CD4-positive, alpha-beta T cell (primary cell): ENCODE data around the gene PSMB3. TPM values are rescaled to one million over a fixed set of nuclear protein-coding genes. Genes with fewer than 3 reads are reported as not detected.
A peak's percentile ranks its signal among the peaks of the same experiment; 100 is the strongest.

Experiments
- ATAC-seq: fragments of 200-7000 bp; cut with Tn5 transposase; one replicate; pipeline ENCODE4 v1.10.0; 2022; ENCODE audit warnings: mild to moderate bottlenecking; ENCODE audit not compliant: poor library complexity
- CTCF ChIA-PET: fragments of 350-600 bp; sonication (Branson Sonifier 250); formaldehyde crosslinking; loops from one replicate; lab custom pipeline; 2021; ENCODE audit warnings: antibody characterized with exemption, inconsistent platforms; lab: Charles Lee
- POLR2A ChIA-PET: fragments of 350-600 bp; sonication (Branson Sonifier 250); formaldehyde crosslinking; loops from one replicate; lab custom pipeline; 2021; ENCODE audit warnings: antibody characterized with exemption, inconsistent platforms; lab: Charles Lee
- DNase-seq, 14 experiments: peaks; one replicate each; pipeline ENCODE4 v3.0.0-alpha.2; 2013 to 2020; ENCODE audit warnings: mixed read lengths in 2 of 14
- H3K27ac ChIP-seq, 2 donors: one replicate each; pipeline versions ENCODE4 v1.5.1 to v1.7.0; 2013; ENCODE audit warnings: low read length in 2 of 2, low read depth in 1 of 2, mild to moderate bottlenecking in 1 of 2
- H3K27me3 ChIP-seq, 2 experiments: 1 replicate in 1 of 2; 2 replicates in 1 of 2; pipeline versions ENCODE4 v1.6.1 to v1.7.0; 2013; ENCODE audit warnings: low read length in 2 of 2, control low read depth in 1 of 2, mild to moderate bottlenecking in 1 of 2, moderate library complexity in 1 of 2; ENCODE audit not compliant: insufficient read depth in 2 of 2, control insufficient read depth in 1 of 2
- H3K36me3 ChIP-seq: one replicate; pipeline ENCODE4 v1.6.1; 2013; ENCODE audit warnings: low read length, control low read depth; ENCODE audit not compliant: insufficient read depth
- H3K4me1 ChIP-seq: one replicate; pipeline ENCODE4 v1.6.1; 2013; ENCODE audit warnings: low read length, control low read depth; ENCODE audit not compliant: insufficient read depth
- H3K4me3 ChIP-seq: one replicate; pipeline ENCODE4 v1.5.1; 2013; ENCODE audit warnings: mild to moderate bottlenecking, low read length, moderate library complexity
- H3K9me3 ChIP-seq, 2 experiments: 1 replicate in 1 of 2; 2 replicates in 1 of 2; pipeline versions ENCODE4 v1.6.1 to v1.7.0; 2013; ENCODE audit warnings: low read length in 2 of 2, mild to moderate bottlenecking in 2 of 2, control low read depth in 1 of 2, moderate library complexity in 1 of 2; ENCODE audit not compliant: control insufficient read depth in 1 of 2, insufficient read depth in 1 of 2
- H3K27ac Mint-ChIP-seq: one replicate; pipeline ENCODE4 v1.8.0; 2020; ENCODE audit warnings: mixed read lengths
- H3K27me3 Mint-ChIP-seq: one replicate; pipeline ENCODE4 v1.8.0; 2021; ENCODE audit warnings: mixed read lengths
- H3K36me3 Mint-ChIP-seq: one replicate; pipeline ENCODE4 v1.8.0; 2021; ENCODE audit warnings: low read depth, mixed read lengths
- H3K4me1 Mint-ChIP-seq: one replicate; pipeline ENCODE4 v1.8.0; 2021; ENCODE audit warnings: low read depth, mixed read lengths
- H3K4me3 Mint-ChIP-seq: one replicate; pipeline ENCODE4 v1.8.0; 2020; ENCODE audit warnings: mild to moderate bottlenecking, mixed read lengths
- H3K9me3 Mint-ChIP-seq: one replicate; pipeline ENCODE4 v1.8.0; 2020; ENCODE audit warnings: mixed read lengths
- intact Hi-C, 2 experiments: fragments of 100-400 bp; cut with DNase I in 1 of 2; cut with micrococcal nuclease in 1 of 2; formaldehyde crosslinking; loops; one replicate each; pipeline versions ENCODE4 v1.15.1 to v1.9.0; 2023 to 2025; cut with DNase I, micrococcal nuclease
- total RNA-seq, 174 experiments: library from RNA in 2 of 174; stranded (reverse) in 2 of 174; gene quantifications; one replicate each; pipeline ENCODE4 v1.2.3 and lab custom pipeline; 2021 to 2026
- TF ChIP-seq, protein P1 (sequence below): fragments of 200-600 bp; IDR thresholded peaks from one replicate; pipeline ENCODE4 v1.8.0; 2022; ENCODE audit warnings: antibody characterized with exemption, mild to moderate bottlenecking

The PSMB3 gene
- total RNA-seq, 2 experiments from 2014 or later = 46.6 to 55.0 TPM

- ATAC-seq (no peak), DNase-seq (no peak)
- intact Hi-C loops = no loop called here
- peaks cover 25% of the 10 kb centered on the region for H3K36me3 ChIP-seq
- POLR2A ChIA-PET = interaction anchor here (1.0 kb wide), 1 partner anchor 403 kb away, joined by 3 read pairs; the partner anchor contains the start of gene RPL19
- Mint-ChIP-seq H3K36me3 (peaks cover 58% of the 10 kb centered on the region), H3K9me3 (no peaks in the 10 kb centered on the region), H3K27ac (peak overlapping the region; percentile 90), H3K4me1 (peaks cover 53% of the 10 kb centered on the region), H3K4me3 (peak overlapping the region; percentile 92), H3K27me3 (no peaks in the 10 kb centered on the region)
- no peaks in the 10 kb centered on the region for H3K27me3 ChIP-seq
- CTCF ChIA-PET = no interaction called here
- no peak overlapping the region for H3K27ac ChIP-seq
- peaks cover 29% of the 10 kb centered on the region for H3K4me1 ChIP-seq
- H3K9me3 ChIP-seq = no peaks in the 10 kb centered on the region
- TF ChIP-seq, protein P1, sequence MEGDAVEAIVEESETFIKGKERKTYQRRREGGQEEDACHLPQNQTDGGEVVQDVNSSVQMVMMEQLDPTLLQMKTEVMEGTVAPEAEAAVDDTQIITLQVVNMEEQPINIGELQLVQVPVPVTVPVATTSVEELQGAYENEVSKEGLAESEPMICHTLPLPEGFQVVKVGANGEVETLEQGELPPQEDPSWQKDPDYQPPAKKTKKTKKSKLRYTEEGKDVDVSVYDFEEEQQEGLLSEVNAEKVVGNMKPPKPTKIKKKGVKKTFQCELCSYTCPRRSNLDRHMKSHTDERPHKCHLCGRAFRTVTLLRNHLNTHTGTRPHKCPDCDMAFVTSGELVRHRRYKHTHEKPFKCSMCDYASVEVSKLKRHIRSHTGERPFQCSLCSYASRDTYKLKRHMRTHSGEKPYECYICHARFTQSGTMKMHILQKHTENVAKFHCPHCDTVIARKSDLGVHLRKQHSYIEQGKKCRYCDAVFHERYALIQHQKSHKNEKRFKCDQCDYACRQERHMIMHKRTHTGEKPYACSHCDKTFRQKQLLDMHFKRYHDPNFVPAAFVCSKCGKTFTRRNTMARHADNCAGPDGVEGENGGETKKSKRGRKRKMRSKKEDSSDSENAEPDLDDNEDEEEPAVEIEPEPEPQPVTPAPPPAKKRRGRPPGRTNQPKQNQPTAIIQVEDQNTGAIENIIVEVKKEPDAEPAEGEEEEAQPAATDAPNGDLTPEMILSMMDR = no peak
- no peak overlapping the region for H3K4me3 ChIP-seq
Measured at GRCh38 chr17:38796451-38797157, 44.1 kb downstream of the PSMB3 start.

GRCh38 chr17:38797158-38797490 is 44.6 kb downstream of the PSMB3 start:
- Mint-ChIP-seq H3K27me3 (no peaks in the 10 kb centered on the region), H3K36me3 (peaks cover 60% of the 10 kb centered on the region), H3K4me3 (peak overlapping the region; percentile 92), H3K9me3 (no peaks in the 10 kb centered on the region), H3K4me1 (peaks cover 51% of the 10 kb centered on the region), H3K27ac (peak overlapping the region; percentile 90)
- no peak for DNase-seq
- peaks cover 29% of the 10 kb centered on the region for H3K4me1 ChIP-seq
- TF ChIP-seq, protein P1 = no peak
- H3K27ac ChIP-seq = no peak overlapping the region
- ATAC-seq = no peak
- no peaks in the 10 kb centered on the region for H3K9me3 ChIP-seq
- H3K36me3 ChIP-seq = peaks cover 28% of the 10 kb centered on the region
- ChIA-PET POLR2A (interaction anchor here (1.0 to 2.1 kb wide), 2 partner anchors 9 to 402 kb away, joined by 3 to 6 read pairs; partner anchors contain the start of gene RPL19), CTCF (interaction anchor here (0.9 kb wide), 1 partner anchor 74 kb away, joined by 3 read pairs; no protein-coding TSS in a partner anchor)
- H3K4me3 ChIP-seq = no peak overlapping the region
- intact Hi-C loops = no loop called here
- H3K27me3 ChIP-seq = no peaks in the 10 kb centered on the region

GRCh38 chr17:38797828-38798227 is 45.3 kb downstream of the PSMB3 start:
- intact Hi-C loops = no loop called here
- H3K36me3 ChIP-seq = peaks cover 29% of the 10 kb centered on the region
- Mint-ChIP-seq H3K4me1 (peaks cover 49% of the 10 kb centered on the region), H3K9me3 (no peaks in the 10 kb centered on the region), H3K36me3 (peaks cover 62% of the 10 kb centered on the region), H3K27me3 (no peaks in the 10 kb centered on the region), H3K4me3 (peak overlapping the region; percentile 92), H3K27ac (peak overlapping the region; percentile 90)
- peaks cover 26% of the 10 kb centered on the region for H3K4me1 ChIP-seq
- TF ChIP-seq, protein P1 = no peak
- DNase-seq (no peak), ATAC-seq (no peak)
- H3K4me3 ChIP-seq = peak overlapping the region; percentile 65
- POLR2A ChIA-PET = interaction anchor here (1.0 to 2.9 kb wide), 4 partner anchors 10 to 402 kb away, joined by 3 to 14 read pairs (median 5); partner anchors contain the start of genes RPL19 and RPL23
- no peaks in the 10 kb centered on the region for H3K27me3 ChIP-seq
- CTCF ChIA-PET = interaction anchor here (0.6 to 1.3 kb wide), 3 partner anchors 63 to 624 kb away, joined by 3 to 4 read pairs (median 3); no protein-coding TSS in a partner anchor
- H3K9me3 ChIP-seq = no peaks in the 10 kb centered on the region
- peak overlapping the region in 1 of 2 donors; percentile 64 for H3K27ac ChIP-seq
